GM19035 (cell line): ENCODE results near the gene ADIRF.
"Not testable (repeated sequence)": the region's sequence is repeated elsewhere in the genome, so short reads cannot be mapped to it uniquely, and the experiment has no call there.

ENCODE experiments used
- ATAC-seq: cut with Tn5 transposase; IDR thresholded peaks from one replicate; pipeline ENCODE4 v1.9.1; 2021; ENCODE audit not compliant: unreplicated experiment

ADIRF gene

DNA sequence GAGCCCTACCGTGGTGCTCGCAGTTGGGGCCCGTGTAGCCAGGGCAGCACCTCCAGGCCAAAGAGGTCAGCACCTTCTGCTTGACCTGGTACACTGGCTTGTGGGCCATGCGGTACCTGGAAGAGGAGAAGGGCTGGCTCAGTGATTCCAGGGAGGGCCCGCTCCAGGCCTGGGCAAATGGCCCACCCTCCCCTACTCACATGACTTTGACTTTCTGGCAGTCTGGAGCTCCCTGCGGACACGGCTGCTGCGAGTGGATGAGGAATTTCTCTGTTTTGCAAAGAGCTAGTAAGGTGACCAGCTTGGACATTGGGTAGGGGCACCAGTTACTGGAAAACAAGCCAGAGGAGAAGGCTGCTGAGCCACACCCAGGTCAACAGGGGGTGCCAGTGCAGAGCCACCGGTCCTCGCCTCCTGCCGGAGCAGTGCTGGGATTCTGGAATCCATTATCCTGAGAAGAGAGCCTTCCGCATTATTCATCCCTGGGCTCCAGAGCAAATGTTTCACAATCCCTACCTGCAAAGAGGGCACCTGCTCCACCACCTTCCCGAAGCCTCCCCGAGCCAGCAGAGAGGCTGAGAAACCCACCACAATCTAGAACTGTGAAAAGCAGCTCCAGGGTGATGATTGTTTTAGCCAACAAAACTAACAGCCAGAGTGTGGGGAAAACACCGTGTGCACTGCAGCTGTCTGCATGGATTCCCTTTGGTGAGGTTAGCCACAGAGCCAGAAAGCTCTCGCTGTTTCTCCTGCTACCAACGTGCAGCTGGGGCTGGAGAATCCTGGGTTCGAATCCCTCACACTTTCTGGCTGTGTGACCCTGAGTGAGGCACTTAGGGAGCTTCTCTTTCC is 22.7 kb upstream of the ADIRF start:
- no peak for ATAC-seq

DNA sequence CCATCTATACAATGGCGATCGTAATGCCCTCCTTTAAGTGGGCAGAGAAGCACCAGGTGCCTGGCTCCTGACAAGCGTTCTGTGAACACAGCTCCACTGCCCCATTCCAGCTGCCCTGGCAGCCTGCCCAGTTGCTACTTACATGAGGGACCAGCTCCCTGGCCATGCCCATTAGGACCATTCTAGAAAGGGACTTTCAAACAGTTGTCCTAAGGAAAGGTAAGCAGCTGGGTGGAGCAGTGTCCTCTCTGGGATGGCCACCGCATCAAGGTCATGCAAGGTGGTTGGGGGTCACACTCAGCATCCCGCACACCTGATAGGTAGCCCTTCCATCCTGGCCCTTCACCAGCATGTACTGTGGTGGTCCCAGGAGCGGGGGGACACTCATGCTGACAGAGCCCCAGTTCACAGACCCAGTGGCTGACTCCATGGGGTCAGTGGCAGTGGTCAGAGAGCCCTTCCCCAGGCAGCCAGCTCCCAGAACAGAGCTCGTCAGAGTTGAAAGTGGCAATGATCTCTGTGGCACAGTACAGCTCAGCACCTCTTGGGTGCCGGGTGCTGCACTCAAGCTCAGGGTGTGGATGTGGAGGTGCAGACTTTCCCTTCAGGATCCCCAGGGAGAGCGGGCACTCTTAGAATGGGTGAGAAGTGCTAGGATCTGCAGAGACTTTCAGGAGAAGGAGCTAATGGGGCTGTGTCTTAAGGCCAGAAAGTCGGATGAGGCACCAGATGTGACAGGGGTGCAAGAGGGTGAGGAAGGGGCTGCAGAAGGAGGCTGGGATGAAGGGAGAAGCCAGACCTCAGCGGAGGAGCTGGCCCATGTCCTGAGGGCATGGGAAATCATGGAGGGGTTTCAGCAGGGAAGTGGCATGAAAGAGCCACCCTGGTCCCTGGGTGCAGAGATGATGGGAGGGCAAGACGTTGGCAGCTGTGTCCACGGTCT is 21.8 kb upstream of the ADIRF start:
- no peak for ATAC-seq

DNA sequence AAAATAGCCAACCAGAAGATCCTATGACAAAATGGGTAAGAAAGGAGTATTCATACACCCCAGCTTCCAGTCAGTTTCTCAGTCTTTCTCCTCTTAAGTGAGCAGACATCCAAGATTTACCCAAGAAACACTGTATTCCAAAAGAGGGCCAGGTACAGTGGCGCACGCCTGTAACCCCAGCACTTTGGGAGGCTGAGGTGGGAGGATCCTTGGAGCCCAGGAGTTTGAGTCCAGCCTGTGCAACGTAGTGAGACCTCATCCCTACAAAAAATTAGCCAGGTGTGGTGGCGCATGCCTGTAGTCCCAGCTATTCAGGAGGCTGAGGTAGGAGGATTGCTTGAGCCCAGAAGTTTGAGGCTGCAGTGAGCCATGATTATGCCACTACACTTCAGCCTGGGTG is 20.5 kb upstream of the ADIRF start:
- not testable (repeated sequence) for ATAC-seq

DNA sequence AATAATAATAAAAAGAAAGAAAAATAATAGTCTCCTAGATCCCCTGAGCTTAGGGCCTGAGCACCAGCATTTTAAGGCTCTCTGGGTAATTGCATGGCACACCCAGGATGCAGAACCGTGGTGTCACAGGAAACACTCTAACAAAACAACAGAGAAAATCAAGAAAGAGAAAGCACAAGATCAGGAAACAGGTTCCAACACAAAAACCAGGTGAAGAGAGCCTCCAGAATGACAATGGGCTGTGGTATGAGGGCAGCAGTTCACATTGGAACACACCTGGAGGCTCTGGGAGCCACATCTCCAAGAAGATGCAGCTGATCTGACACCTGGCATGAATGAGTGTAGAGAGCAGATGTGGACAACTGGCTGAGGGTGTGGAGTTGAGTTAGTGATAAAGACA is 17.9 kb upstream of the ADIRF start:
- ATAC-seq, result no peak

DNA sequence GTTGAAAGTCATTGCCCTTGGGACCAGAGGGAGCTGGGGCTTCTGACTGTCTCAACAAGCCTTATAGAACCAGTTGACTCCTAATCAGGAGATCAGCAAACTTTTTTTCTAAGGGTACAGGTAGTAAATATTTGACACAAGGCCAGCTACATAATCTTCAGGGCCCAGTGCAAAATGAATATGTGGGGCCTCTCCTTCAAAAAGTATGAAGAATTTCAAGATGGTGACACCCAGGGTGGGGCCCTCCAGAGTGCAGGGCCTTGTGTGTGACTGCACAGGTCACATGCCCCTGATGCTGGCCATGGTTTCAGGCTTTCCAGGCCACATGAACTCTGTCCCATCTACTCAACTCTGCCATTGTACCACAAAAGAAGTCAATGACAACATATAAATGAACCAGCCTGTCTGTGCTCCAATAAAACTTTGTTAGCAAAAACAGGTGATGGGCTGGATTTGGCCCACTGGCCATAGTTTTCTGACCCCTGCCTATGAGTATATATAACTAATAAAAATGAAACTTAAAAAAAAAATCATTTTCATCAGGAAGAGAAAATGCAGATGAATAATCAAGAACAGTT is 17.0 kb upstream of the ADIRF start:
- no peak for ATAC-seq

DNA sequence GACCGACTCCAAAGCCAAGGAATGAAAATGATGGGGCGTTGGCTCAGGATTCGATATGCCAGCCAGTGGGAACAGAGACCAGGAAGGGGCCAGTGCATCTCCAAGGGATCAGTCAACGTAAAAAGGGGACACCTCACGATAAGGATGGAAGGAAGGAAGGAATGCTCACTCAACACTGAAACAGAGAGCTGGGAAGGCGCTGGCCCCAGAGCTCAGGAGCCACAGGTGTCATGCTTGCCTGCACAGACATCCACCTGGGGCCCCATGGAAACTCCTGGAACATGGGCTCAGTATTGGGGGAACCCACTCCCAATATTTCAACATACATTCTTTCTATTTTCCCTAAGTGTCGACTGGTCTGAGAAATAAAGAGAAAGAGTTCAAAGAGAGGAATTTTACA is 16.2 kb upstream of the ADIRF start:
- no peak for ATAC-seq

DNA sequence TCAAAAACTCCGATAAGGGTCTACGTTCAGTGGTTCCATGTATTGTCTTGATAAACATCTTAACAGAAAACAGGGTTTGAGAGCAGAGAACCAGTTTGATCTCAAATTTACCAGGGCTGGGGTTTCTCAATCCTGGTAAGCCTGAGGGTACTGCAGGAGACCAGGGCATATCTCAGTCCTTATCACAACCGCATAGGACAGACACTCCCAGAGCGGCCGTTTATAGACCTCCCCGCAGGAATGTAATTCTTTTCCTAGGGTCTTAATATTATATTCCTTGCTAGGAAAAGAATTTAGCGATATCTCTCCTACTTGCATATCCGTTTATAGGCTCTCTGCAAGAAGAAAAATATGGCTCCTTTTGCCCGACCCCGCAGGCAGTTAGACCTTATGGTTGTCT is 15.6 kb upstream of the ADIRF start:
- ATAC-seq, result not testable (repeated sequence)

DNA sequence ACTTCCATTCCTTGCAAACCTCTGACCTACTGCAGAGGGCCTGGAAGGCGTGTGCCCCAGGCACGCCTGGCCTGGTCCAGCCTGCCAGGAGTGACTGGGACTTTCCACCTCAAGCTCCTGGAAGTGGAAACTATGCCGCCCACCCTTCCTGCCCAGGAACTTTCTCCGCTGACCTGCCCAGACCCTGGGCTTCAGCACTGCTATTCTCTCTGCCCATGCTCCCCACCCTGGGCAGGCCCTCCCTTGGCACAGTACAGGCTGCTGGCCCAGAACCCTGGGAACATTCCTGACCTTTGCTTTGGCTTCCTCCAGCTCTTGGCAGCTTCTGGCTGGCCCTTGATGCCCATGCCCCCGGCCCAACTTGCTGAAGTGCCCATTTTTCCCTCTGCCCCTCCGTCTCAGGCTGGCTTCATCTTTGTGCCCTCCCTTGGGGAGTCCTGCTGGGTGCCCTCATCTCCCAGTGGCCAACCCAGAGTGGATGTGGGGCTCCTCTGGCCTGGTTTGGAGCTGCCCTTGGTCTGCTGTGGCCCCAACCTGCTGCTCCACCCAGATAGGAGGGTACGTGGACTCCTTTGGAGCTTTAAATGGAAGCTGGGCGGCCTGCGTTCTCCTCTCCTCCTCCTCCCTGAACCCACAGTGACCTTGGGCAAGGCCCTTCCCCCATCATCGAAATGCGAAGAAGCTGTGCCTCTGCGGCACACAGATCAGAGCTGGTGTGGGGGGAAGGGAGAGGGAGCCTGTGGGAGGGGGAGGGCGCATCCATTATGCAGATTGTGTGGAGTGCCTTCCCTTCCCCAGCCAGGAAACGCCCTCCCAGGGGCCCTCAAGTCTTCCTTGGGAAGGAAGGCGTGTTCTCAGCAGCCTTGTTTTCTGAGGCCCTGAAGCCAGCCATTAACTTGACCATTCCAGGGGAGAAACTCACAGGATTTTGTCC is 14.3 kb upstream of the ADIRF start:
- ATAC-seq, result no peak

DNA sequence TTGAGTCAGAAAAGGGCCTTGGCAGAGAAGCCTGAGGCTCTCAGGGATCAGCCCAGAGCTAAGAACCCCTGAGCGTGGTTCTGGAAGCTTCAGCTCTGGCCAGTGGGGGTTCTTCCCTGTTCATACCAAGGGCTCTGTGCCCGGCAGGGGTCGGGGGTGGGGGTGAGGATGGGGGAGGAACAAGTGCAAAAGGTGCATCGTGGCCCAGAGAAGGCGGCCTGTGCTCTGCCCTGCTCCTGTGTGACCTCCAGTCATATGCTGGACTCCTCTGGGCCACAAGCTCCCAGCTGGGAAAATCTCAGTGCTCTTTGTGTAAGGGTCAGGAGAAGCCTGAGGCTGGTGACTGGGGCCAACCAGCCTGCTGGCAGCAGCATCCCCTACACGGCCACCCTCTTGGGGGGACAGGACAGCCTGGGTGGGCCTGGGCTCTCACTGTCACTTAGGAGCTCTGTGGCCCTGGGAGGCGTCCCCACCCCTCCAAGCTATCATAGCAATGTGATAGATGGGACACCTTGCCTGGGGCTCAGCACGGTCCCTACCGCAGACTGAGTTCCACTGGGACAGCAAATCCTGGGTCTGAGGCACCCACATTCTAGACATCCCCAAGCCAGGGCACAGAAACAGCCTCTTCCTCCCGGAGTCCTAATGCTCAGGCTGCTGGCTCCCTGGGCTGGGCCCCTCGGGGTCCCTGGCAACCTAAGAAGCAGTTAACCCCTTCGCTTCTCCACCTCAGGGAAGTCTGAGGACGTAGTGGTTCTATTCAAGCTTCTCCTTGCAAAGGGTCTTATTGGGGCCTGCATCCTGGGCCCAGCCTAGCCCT is 13.4 kb upstream of the ADIRF start:
- no peak for ATAC-seq

DNA sequence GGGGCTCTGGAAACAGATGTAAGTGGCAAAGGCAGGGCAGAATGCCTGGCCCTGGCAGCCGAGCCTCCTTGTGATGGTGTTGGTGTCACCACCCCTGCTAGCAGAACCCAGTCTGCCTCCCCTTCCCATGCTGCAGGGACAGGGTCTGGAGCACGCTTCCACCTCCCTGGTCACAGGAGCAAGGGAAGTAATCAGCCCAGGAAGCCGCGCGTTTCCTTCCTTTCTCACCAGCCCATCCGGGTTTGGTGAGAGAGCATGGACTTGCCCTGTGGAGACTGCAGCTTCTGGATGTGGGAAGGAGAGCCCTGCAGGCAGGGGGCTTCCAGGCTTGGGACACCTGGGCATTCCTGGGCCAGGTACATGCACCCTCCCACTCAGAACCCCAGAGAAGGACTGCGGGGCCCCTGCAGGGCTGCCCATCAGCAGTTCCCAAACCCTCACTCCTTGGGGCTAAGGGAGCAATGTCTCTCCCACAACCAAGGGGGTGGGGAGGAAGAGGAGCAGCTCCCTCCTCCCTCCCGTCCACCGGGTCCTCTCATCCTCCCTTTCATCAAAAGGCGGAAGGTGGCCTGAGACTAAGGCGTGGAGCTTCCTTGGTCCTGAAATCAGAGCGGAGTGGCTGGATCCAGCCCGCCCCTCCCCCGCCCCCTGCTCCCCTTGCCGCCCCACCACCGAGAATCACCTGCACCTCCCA is 12.6 kb upstream of the ADIRF start:
- ATAC-seq, result no peak

DNA sequence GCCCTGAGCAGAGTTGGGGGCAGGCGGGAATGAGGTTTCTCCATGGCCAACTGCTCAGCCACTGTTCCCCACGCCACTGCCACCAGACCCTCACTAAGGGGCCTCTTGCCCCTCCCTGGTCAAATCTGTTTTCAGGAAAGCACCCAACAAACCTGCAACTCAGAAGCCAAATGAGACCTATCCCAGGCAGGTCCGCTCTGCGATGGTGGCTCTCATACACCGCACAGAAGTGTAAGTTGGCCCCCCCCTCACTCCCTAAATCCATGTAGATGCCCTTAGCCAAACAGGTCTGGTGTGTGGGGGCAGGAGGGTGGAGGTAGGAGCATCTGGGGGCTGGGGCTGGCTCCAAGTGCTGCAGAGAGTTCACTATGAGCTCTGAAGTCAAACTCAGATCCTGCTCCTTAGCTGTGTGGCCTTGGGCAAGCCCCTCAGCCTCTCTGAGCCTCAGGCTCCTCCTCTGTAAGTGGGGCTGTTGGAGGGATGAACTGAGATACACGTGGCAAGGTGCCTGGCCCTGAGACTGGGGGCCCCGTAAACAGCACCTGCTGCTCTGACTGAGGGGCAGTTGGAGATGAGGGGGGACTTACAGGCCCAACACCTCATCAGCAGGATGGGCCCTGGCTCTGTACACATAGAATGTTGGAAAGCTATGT is 12.0 kb upstream of the ADIRF start:
- no peak for ATAC-seq

DNA sequence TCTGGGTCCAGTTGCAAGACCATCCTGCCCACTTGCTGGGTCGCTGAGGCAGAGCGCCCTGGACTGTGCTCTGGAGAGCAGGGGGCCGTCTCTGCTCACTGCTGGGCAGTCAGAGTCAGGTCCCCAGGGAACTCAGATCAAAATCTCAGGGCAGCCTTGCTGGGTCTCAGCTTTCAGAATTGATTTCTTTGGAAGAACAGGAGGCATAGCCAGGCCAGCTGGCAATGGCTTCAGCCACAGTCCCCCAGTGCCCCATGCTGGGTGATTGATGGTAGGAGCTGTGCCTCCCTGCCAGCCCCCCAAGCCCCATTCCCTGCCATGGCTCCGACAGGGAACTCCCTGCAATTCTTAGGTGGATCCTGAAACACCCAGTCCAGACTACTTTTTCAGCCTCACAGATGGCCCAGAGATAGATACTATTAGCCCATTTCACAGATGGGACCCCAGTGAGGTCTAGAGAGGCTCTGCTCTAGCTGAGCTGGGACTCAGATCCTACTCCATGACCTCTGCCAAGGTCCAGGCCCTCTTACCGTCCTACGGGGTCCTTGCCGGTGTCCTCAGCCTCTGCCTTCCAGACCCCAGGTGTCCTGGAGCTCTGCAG is 11.3 kb upstream of the ADIRF start:
- ATAC-seq, result no peak

DNA sequence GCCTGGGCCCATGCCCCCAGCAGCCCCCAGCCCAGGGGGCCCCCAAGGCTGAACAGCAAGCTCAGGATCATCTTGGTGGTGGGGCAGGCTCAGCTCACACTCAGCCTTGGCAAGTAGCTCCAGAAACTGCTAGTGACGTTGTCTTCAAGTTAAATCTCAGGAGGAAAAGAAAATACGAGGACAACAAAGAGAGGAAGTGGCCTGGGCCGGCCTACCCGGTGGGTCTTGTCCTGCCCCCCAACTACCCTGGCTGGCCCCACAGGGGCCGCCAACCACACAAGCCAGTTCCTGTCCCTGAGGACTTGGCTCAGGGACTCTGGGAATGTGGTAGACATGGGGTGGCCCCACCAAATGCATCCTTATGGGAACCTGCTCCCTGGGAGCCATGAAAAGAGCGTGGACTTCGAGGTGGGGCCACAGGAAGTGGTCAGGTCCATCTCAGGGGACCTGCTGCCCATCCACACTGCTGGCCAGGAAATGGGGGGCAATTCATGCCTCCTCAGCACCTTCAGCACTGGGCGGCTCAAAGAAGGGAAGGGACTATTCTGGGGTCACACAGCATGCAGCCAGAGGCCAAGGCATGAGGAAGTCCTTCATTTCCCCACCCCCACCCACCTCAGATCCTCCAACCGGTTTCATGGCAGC is 10.7 kb upstream of the ADIRF start, which contains the start of gene MMRN2:
Gene MMRN2 (minus strand): TSS at position 145 of the 645 bp plus-strand sequence. CDS start 74 bp downstream, at position 71.
- no peak for ATAC-seq

DNA sequence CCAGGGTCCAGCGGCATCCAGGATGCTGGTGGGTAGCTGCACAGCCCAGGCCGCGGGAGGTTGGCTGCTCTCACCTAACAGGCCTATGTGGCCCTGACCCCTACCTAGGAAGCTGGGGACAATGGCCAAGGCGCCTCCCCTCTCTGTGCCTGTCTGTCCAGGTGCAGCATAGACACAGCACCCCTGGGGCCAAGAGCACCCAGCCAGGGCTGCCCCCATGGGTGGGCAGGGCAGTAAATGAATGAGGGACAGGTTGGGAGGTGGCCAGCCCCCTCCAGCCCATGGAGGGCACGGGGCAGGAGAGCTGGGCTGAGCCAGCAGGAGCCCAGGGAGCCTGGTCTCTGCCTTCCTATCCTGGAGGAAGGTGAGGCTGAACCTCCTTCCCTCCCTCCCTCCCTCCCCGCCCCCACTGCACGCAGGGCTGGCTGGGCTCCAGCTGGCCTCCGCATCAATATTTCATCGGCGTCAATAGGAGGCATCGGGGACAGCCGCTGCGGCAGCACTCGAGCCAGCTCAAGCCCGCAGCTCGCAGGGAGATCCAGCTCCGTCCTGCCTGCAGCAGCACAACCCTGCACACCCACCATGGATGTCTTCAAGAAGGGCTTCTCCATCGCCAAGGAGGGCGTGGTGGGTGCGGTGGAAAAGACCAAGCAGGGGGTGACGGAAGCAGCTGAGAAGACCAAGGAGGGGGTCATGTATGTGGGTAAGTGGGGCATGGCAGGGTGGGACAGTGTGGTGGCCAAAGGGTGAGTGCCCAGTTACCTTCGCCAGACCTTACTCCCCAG is 10.0 kb upstream of the ADIRF start, which contains the start of gene SNCG:
Gene SNCG (plus strand): TSS at position 484 of the 785 bp plus-strand sequence. CDS start 99 bp downstream, at position 583.
- ATAC-seq, result no peak

DNA sequence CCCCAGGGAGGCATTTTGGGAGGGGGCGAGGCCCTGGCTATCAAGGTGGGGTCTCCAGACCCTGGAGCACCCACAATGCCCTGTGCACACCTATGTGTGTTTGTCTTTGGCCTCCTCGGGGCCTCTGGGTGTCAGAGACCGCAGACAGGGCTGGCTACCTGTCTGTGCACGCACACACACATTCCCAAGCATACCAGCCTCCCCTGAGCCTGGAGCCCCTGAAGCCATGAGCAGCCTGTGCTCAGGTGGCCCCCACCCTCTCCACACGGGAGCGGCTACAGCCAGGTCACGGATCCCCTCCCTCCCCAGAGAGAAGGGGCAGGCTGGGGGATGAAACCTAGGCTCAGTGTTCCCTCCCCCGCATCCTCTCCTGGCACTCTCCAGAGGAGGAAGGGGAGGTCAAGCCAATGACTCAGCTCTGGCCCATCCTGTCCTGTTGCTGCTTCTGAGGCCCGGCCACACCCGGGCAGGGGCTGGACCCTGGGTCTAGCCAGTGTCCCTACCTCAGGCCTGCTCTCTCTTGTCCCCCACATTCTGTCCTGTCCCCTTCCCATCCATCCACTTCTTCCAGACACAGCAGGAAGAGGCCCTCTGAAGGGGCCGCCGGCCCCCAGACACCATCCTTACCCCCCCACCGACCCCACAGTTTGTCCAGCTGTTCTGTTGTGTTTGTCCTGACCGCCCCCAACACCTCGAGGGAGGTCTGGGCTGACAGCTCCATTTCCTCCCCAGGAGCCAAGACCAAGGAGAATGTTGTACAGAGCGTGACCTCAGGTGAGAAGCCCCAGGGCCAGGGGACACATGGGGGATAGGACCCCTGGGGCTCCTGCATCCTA is 9.2 kb upstream of the ADIRF start:
- ATAC-seq, result no peak

DNA sequence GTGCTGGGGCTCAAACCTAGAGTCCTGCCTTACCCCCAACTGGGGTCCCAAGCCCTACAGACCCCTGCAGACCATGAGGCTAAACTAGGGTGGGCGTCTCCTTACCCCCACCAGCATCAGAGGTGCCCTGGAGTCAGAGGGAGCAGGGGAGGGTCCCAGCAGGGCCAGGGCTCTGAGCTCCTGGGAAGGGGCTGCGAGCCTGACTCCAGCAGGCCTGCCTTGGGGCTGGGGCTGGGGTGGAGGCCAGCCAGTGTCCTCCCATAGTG is 8.6 kb upstream of the ADIRF start:
- ATAC-seq, result no peak
